DOHH2 (cell line): ENCODE data around the gene CENPU.

ENCODE experiments used
- H3F3A ChIP-seq: fragments of 200-600 bp; sonication (generic), shearing (Covaris generic); 2 replicates; pipeline ENCODE4 v1.6.0; 2016; ENCODE audit warnings: antibody characterized with exemption, mild to moderate bottlenecking; ENCODE audit not compliant: control insufficient read depth, insufficient read depth
- H3K27ac ChIP-seq: fragments of 200-600 bp; sonication (generic); 2 replicates; pipeline ENCODE4 v1.5.1; 2014; ENCODE audit warnings: low read depth, mild to moderate bottlenecking, low read length, moderate library complexity
- H3K27me3 ChIP-seq: fragments of 200-600 bp; sonication (generic); 2 replicates; pipeline ENCODE4 v1.6.1; 2014; ENCODE audit warnings: mild to moderate bottlenecking, low read length, mixed read lengths; ENCODE audit not compliant: control insufficient read depth
- H3K36me3 ChIP-seq: fragments of 200-600 bp; sonication (generic); 2 replicates; pipeline ENCODE4 v1.6.1; 2014; ENCODE audit warnings: mild to moderate bottlenecking, low read length, moderate library complexity, mixed read lengths; ENCODE audit not compliant: control insufficient read depth
- H3K4me1 ChIP-seq: fragments of 200-600 bp; sonication (generic); 2 replicates; pipeline ENCODE4 v1.6.1; 2014; ENCODE audit warnings: mild to moderate bottlenecking, low read length, mixed read lengths; ENCODE audit not compliant: control insufficient read depth
- H3K4me2 ChIP-seq: fragments of 200-600 bp; sonication (generic); 2 replicates; pipeline ENCODE4 v1.6.0; 2014; ENCODE audit warnings: mild to moderate bottlenecking, low read length, moderate library complexity
- H3K4me3 ChIP-seq: fragments of 200-600 bp; sonication (generic); 2 replicates; pipeline ENCODE4 v1.5.1; 2014; ENCODE audit warnings: mild to moderate bottlenecking, low read length, mixed read lengths
- H3K79me2 ChIP-seq: fragments of 200-600 bp; sonication (generic); 2 replicates; pipeline ENCODE4 v1.6.1; 2014; ENCODE audit warnings: mild to moderate bottlenecking, low read length, mixed read lengths; ENCODE audit not compliant: control insufficient read depth
- H3K9me2 ChIP-seq: fragments of 200-600 bp; sonication (generic); replicated peaks from 2 replicates; pipeline ENCODE4 v1.6.1; 2014; ENCODE audit warnings: mild to moderate bottlenecking, low read length, mixed read lengths; ENCODE audit not compliant: control insufficient read depth
- H3K9me3 ChIP-seq: fragments of 200-600 bp; sonication (generic); 2 replicates; pipeline ENCODE4 v1.6.1; 2014; ENCODE audit warnings: antibody characterized with exemption, low read length, mixed read lengths; ENCODE audit not compliant: control insufficient read depth, insufficient read depth
- H4K20me1 ChIP-seq: fragments of 200-600 bp; sonication (generic); 2 replicates; pipeline ENCODE4 v1.6.0; 2014; ENCODE audit warnings: low read depth, mild to moderate bottlenecking, antibody characterized with exemption, low read length, moderate library complexity; ENCODE audit not compliant: control insufficient read depth, insufficient read depth
- EZH2phosphoT487 ChIP-seq: fragments of 200-600 bp; sonication (generic); IDR thresholded peaks from 2 replicates; pipeline ENCODE4 v1.6.1; 2017; ENCODE audit warnings: borderline replicate concordance, mild to moderate bottlenecking, antibody characterized with exemption, low read length, moderate library complexity, mixed read lengths
- TF ChIP-seq, protein P1 (sequence below): fragments of 200-600 bp; sonication (generic); IDR thresholded peaks from one replicate; pipeline ENCODE4 v1.5.1; 2014; ENCODE audit warnings: antibody characterized with exemption, mild to moderate bottlenecking, low read depth, low read length; ENCODE audit not compliant: poor library complexity, severe bottlenecking

Gene CENPU

GRCh38 chr4:184680698-184681097 is 53.2 kb downstream of the CENPU start:
- no peaks in the 10 kb centered on the region for H3K27me3 ChIP-seq
- H3K4me2 ChIP-seq = no peak overlapping the region
- H3F3A ChIP-seq = 0 out of 2 replicates have a peak, but pooled peaks cover 2% of the 10 kb centered on the region
- no peak overlapping the region for H3K27ac ChIP-seq
- no peaks in the 10 kb centered on the region for H4K20me1 ChIP-seq
- no peaks in the 10 kb centered on the region for H3K79me2 ChIP-seq
- H3K4me3 ChIP-seq = no peak overlapping the region
- no peaks in the 10 kb centered on the region for H3K4me1 ChIP-seq
- H3K9me3 ChIP-seq = no peaks in the 10 kb centered on the region
- TF ChIP-seq EZH2phosphoT487 = no peak
- TF ChIP-seq, protein P1, sequence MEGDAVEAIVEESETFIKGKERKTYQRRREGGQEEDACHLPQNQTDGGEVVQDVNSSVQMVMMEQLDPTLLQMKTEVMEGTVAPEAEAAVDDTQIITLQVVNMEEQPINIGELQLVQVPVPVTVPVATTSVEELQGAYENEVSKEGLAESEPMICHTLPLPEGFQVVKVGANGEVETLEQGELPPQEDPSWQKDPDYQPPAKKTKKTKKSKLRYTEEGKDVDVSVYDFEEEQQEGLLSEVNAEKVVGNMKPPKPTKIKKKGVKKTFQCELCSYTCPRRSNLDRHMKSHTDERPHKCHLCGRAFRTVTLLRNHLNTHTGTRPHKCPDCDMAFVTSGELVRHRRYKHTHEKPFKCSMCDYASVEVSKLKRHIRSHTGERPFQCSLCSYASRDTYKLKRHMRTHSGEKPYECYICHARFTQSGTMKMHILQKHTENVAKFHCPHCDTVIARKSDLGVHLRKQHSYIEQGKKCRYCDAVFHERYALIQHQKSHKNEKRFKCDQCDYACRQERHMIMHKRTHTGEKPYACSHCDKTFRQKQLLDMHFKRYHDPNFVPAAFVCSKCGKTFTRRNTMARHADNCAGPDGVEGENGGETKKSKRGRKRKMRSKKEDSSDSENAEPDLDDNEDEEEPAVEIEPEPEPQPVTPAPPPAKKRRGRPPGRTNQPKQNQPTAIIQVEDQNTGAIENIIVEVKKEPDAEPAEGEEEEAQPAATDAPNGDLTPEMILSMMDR = no peak
- H3K9me2 ChIP-seq = no peaks in the 10 kb centered on the region
- H3K36me3 ChIP-seq = no peaks in the 10 kb centered on the region

DNA sequence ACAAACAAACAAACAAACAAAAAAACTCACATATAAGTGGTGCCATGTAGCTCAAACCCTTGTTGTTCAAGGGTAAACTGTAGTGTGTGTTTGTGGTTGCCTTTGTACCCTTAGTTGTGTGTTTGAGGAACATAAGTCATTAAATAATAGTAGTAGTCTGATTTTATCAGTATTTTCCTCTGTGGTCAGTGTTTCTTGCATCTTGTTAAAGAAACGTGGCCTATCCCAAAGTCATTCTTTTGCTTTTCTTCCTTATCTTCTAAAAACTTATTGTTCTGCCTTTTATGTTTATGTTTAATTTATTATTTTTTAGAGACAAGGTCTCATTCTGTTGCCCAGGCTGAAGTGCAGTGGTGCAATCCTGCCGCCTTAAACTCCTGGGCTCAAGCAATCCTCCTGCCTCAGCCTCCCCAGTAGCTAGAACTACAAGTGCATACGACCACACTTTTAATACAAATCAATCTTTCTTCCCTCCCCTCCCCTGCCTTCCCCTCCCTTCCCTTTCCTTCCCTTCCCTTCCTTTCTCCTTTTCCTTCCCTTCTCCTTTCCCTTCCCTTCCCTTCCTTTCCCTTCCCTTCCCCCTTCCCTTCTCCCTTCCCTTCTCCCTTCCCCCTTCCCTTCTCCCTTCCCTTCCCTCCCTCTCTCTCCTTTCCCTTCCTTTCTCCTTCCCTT is 57.9 kb downstream of the CENPU start:
- TF ChIP-seq, protein P1 = no peak
- TF ChIP-seq EZH2phosphoT487 = no peak
- no peaks in the 10 kb centered on the region for H3K9me3 ChIP-seq
- 0 out of 2 replicates have a peak, but pooled peaks cover 2% of the 10 kb centered on the region for H3F3A ChIP-seq
- H3K9me2 ChIP-seq = no peaks in the 10 kb centered on the region
- H3K4me2 ChIP-seq = no peak overlapping the region
- no peaks in the 10 kb centered on the region for H4K20me1 ChIP-seq
- no peaks in the 10 kb centered on the region for H3K4me1 ChIP-seq
- H3K79me2 ChIP-seq = no peaks in the 10 kb centered on the region
- H3K4me3 ChIP-seq = no peak overlapping the region
- no peaks in the 10 kb centered on the region for H3K27me3 ChIP-seq
- peaks cover 16% of the 10 kb centered on the region for H3K36me3 ChIP-seq
- no peak overlapping the region for H3K27ac ChIP-seq

DNA sequence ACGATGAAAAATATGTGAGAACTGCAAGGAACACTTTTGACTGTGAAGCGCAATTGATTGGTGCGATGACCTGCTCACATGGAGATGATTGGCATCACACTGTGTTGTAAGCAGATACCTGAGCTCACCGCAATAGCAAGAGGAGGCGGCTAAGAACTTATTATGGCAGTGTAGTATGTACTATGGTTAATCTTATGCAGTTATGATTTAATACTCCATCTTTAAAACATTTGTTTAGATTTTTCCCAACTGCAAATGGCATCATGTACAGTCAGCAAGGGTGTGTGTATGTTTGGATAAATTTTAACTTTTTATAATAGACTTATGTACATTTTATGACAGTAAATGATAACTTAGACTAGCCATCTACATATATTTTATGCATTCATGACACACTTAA is 58.9 kb downstream of the CENPU start:
- H3K27ac ChIP-seq = no peak overlapping the region
- H3K4me3 ChIP-seq = no peak overlapping the region
- H3K9me2 ChIP-seq = no peaks in the 10 kb centered on the region
- no peaks in the 10 kb centered on the region for H3K27me3 ChIP-seq
- no peaks in the 10 kb centered on the region for H3K9me3 ChIP-seq
- TF ChIP-seq EZH2phosphoT487 = no peak
- TF ChIP-seq, protein P1 = no peak
- H3K4me2 ChIP-seq = no peak overlapping the region
- peaks cover 16% of the 10 kb centered on the region for H3K36me3 ChIP-seq
- 0 out of 2 replicates have a peak, but pooled peaks cover 2% of the 10 kb centered on the region for H3F3A ChIP-seq
- no peaks in the 10 kb centered on the region for H4K20me1 ChIP-seq
- H3K4me1 ChIP-seq = no peaks in the 10 kb centered on the region
- H3K79me2 ChIP-seq = no peaks in the 10 kb centered on the region
